ENCODE results near the gene CGNL1. TPM values are rescaled to one million over a fixed set of nuclear protein-coding genes. Genes with fewer than 3 reads are reported as not detected.
A peak's percentile ranks its signal among the peaks of the same experiment; 100 is the strongest.

CGNL1 gene
- polyA plus RNA-seq, 1 of the 3 experiments (the other 2 are of a cell fraction), result 0.23 TPM

DNA sequence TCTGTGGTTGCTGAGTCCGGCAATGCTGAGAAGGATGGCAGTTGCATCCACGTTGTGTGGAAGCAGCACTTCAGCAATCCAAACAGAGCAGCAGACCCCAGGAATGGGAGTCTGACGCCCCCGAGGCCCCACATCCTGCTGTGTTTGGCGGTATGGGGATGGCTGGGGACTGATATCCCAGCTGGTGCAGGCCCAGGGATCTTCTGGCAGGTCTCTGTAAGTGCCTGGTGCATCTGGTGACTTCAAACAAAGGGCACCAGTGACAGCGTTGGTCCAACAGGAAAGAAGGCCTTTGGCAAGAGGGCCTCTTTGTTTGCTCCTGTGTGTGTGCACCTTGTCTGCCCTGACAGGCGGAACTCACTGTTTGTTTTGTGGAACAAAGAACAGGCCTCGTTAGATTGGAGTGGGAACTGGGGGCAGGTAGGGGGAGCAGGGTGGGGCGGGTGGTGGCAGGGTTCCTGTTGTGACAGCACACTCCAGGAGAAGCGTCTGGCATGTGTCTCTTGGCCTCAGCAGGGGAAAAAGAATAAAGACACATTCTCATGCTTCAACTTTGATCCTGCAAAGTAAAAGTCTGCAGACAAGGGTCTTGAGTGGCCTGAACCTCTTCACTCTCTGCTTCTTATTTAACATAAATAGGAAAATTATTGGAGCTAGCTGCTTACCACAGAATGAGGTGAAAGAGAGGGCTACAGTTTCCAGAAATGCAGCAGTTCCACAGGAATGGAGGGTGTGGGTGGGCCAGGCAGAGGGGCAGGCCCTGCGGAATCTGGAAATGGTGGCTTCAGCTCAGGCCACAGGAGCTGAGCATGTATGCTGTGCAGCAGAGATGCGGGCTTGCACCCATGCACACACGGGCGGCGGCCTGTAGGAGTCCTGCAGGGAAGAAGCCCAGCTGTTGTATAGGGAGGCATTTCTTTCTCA lies 120.9 kb downstream of the CGNL1 start:
- no peaks in the 10 kb centered on the region for H3K36me3 ChIP-seq (replicated peaks in 1 of 2; ENCODE audit: control insufficient read depth in 1 of 2, insufficient read depth in 2 of 2, low read length in 1 of 2)
- DNase-seq, result no peak

More for the DNA sequence above, 120.9 kb downstream of the CGNL1 start:
- CTCF ChIA-PET, result no interaction called here
- POLR2A ChIA-PET, result no interaction called here
- H3K9ac ChIP-seq, result no peak overlapping the region
- H3K4me1 ChIP-seq (ENCODE audit: control insufficient read depth in 1 of 2, insufficient read depth in 2 of 2, low read depth in 1 of 2, low read length in 1 of 2), result peaks cover 0 to 14% of the 10 kb centered on the region in 2 experiments; a peak in 1 of 4 replicates
- 80% methylated on average over 10 of the region's 15 CpGs for WGBS (ENCODE audit: low lambda C conversion rate)
- H3F3A ChIP-seq (replicated peaks; ENCODE audit: insufficient read depth), result no peaks in the 10 kb centered on the region
- H3K9me2 ChIP-seq, result no peaks in the 10 kb centered on the region
- TF ChIP-seq MEF2A (IDR thresholded peaks at IDR 0.05; ENCODE audit: borderline replicate concordance, low read depth) (no peak), TCF12 (IDR thresholded peaks at IDR 0.05) (no peak), NFIC (IDR thresholded peaks at IDR 0.05; ENCODE audit: borderline replicate concordance) (no peak), GATA2 (CRISPR knock-in tag; IDR thresholded peaks at IDR 0.05) (no peak), POLR2AphosphoS5 (IDR thresholded peaks at IDR 0.05; ENCODE audit: low read depth, low read length) (no peak), FOXM1 (IDR thresholded peaks at IDR 0.05; ENCODE audit: low read depth) (no peak), RAD21 (IDR thresholded peaks at IDR 0.05; ENCODE audit: low read length) (no peak), FOSL2 (IDR thresholded peaks at IDR 0.05; ENCODE audit: borderline replicate concordance, low read depth) (no peak), RXRA (IDR thresholded peaks at IDR 0.05; ENCODE audit: borderline replicate concordance, low read depth) (no peak), TAF1 (IDR thresholded peaks at IDR 0.05; ENCODE audit: borderline replicate concordance, low read depth, low read length) (no peak)
- TF ChIP-seq, protein P1, sequence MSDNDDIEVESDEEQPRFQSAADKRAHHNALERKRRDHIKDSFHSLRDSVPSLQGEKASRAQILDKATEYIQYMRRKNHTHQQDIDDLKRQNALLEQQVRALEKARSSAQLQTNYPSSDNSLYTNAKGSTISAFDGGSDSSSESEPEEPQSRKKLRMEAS (IDR thresholded peaks at IDR 0.05; ENCODE audit: low read depth), result no peak
- TF ChIP-seq, protein P2, sequence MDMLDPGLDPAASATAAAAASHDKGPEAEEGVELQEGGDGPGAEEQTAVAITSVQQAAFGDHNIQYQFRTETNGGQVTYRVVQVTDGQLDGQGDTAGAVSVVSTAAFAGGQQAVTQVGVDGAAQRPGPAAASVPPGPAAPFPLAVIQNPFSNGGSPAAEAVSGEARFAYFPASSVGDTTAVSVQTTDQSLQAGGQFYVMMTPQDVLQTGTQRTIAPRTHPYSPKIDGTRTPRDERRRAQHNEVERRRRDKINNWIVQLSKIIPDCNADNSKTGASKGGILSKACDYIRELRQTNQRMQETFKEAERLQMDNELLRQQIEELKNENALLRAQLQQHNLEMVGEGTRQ (IDR thresholded peaks at IDR 0.05; ENCODE audit: borderline replicate concordance, low read depth, low read length), result no peak
- TF ChIP-seq, protein P3, sequence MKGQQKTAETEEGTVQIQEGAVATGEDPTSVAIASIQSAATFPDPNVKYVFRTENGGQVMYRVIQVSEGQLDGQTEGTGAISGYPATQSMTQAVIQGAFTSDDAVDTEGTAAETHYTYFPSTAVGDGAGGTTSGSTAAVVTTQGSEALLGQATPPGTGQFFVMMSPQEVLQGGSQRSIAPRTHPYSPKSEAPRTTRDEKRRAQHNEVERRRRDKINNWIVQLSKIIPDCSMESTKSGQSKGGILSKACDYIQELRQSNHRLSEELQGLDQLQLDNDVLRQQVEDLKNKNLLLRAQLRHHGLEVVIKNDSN (IDR thresholded peaks at IDR 0.05; ENCODE audit: borderline replicate concordance, low read depth), result no peak
- TF ChIP-seq, protein P4, sequence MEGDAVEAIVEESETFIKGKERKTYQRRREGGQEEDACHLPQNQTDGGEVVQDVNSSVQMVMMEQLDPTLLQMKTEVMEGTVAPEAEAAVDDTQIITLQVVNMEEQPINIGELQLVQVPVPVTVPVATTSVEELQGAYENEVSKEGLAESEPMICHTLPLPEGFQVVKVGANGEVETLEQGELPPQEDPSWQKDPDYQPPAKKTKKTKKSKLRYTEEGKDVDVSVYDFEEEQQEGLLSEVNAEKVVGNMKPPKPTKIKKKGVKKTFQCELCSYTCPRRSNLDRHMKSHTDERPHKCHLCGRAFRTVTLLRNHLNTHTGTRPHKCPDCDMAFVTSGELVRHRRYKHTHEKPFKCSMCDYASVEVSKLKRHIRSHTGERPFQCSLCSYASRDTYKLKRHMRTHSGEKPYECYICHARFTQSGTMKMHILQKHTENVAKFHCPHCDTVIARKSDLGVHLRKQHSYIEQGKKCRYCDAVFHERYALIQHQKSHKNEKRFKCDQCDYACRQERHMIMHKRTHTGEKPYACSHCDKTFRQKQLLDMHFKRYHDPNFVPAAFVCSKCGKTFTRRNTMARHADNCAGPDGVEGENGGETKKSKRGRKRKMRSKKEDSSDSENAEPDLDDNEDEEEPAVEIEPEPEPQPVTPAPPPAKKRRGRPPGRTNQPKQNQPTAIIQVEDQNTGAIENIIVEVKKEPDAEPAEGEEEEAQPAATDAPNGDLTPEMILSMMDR (IDR thresholded peaks at IDR 0.05), result no peak
- no peaks in the 10 kb centered on the region for H4K20me1 ChIP-seq (ENCODE audit: insufficient read depth)
- H2AFZ ChIP-seq (ENCODE audit: low read depth), result no peak overlapping the region
- H3K79me2 ChIP-seq (ENCODE audit: insufficient read depth), result no peaks in the 10 kb centered on the region
- H3K27ac ChIP-seq (ENCODE audit: low read depth in 2 of 2, low read length in 1 of 2), result peak overlapping the region in 1 of 2 experiments; percentile 50; a peak in 1 of 4 replicates
- no peak overlapping the region for H3K4me2 ChIP-seq
- H3K4me3 ChIP-seq (ENCODE audit: low read depth in 2 of 2, low read length in 1 of 2), result no peak overlapping the region
- H3K9me3 ChIP-seq, result no peaks in the 10 kb centered on the region
- no peaks in the 10 kb centered on the region for H3K27me3 ChIP-seq (ENCODE audit: insufficient read depth)
